Measurements from ENCODE around the gene SLC6A1. TPM values are rescaled to one million over a fixed set of nuclear protein-coding genes. Genes with fewer than 3 reads are reported as not detected.
A peak's percentile ranks its signal among the peaks of the same experiment; 100 is the strongest.

The SLC6A1 gene
- total RNA-seq, 1 experiment from 2014 or later: not detected

GRCh38 chr3:11057655-11058054 lies 65.1 kb downstream of the SLC6A1 start:
- no peaks in the 10 kb centered on the region for H3K4me1 ChIP-seq
- Mint-ChIP-seq H3K36me3 (ENCODE audit: insufficient read depth, unreplicated experiment) (no peaks in the 10 kb centered on the region), H3K4me3 (ENCODE audit: unreplicated experiment) (no peak overlapping the region), H3K27ac (ENCODE audit: unreplicated experiment) (no peak overlapping the region), H3K27me3 (ENCODE audit: insufficient read depth, unreplicated experiment) (peaks cover 21% of the 10 kb centered on the region), H3K9me3 (ENCODE audit: unreplicated experiment) (peaks cover 6% of the 10 kb centered on the region), H3K4me1 (ENCODE audit: low read depth, unreplicated experiment) (no peaks in the 10 kb centered on the region)
- no peak overlapping the region for H3K4me3 ChIP-seq (ENCODE audit: low read depth, low read length)
- CTCF ChIA-PET: no interaction called here
- no peak for DNase-seq
- H3K27me3 ChIP-seq (replicated peaks; ENCODE audit: control insufficient read depth, insufficient read depth, low read length): no peaks in the 10 kb centered on the region; the same call in none of the 2 replicates
- no peaks in the 10 kb centered on the region for H3K9me3 ChIP-seq
- no peaks in the 10 kb centered on the region for H3K36me3 ChIP-seq (ENCODE audit: control insufficient read depth, insufficient read depth, low read length)
- intact Hi-C loops (cut with micrococcal nuclease; ENCODE audit: unreplicated experiment): no loop called here
- no TSS peak for BruUV-seq (replicated peaks)
- TF ChIP-seq, protein P1, sequence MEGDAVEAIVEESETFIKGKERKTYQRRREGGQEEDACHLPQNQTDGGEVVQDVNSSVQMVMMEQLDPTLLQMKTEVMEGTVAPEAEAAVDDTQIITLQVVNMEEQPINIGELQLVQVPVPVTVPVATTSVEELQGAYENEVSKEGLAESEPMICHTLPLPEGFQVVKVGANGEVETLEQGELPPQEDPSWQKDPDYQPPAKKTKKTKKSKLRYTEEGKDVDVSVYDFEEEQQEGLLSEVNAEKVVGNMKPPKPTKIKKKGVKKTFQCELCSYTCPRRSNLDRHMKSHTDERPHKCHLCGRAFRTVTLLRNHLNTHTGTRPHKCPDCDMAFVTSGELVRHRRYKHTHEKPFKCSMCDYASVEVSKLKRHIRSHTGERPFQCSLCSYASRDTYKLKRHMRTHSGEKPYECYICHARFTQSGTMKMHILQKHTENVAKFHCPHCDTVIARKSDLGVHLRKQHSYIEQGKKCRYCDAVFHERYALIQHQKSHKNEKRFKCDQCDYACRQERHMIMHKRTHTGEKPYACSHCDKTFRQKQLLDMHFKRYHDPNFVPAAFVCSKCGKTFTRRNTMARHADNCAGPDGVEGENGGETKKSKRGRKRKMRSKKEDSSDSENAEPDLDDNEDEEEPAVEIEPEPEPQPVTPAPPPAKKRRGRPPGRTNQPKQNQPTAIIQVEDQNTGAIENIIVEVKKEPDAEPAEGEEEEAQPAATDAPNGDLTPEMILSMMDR (IDR thresholded peaks at IDR 0.05; ENCODE audit: insufficient read depth in 1 of 2, low read depth in 1 of 2, low read length in 1 of 2, severe bottlenecking in 1 of 2, unreplicated experiment in 1 of 2): no peak
- POLR2A ChIA-PET: no interaction called here

- H3K9me3 ChIP-seq: no peaks in the 10 kb centered on the region
- H3K4me1 Mint-ChIP-seq (ENCODE audit: low read depth, unreplicated experiment): no peaks in the 10 kb centered on the region
- TF ChIP-seq, protein P1 (IDR thresholded peaks at IDR 0.05; ENCODE audit: insufficient read depth in 1 of 2, low read depth in 1 of 2, low read length in 1 of 2, severe bottlenecking in 1 of 2, unreplicated experiment in 1 of 2): peak; percentile 63 to 67
- intact Hi-C loops (cut with micrococcal nuclease; ENCODE audit: unreplicated experiment): loop anchor here (1.0 kb wide), 2 partner anchors 108 to 301 kb away; no protein-coding TSS in a partner anchor
- no peak overlapping the region for H3K4me3 Mint-ChIP-seq (ENCODE audit: unreplicated experiment)
- no peaks in the 10 kb centered on the region for H3K36me3 Mint-ChIP-seq (ENCODE audit: insufficient read depth, unreplicated experiment)
- no peaks in the 10 kb centered on the region for H3K4me1 ChIP-seq
- CTCF ChIA-PET: interaction anchor here (1.0 to 2.2 kb wide), 2 partner anchors 115 to 301 kb away, joined by 3 to 7 read pairs; no protein-coding TSS in a partner anchor
- no peak overlapping the region for H3K4me3 ChIP-seq (ENCODE audit: low read depth, low read length)
- H3K27me3 ChIP-seq (replicated peaks; ENCODE audit: control insufficient read depth, insufficient read depth, low read length): no peaks in the 10 kb centered on the region; the same call in 1 of the 2 replicates
- no peaks in the 10 kb centered on the region for H3K36me3 ChIP-seq (ENCODE audit: control insufficient read depth, insufficient read depth, low read length)
- POLR2A ChIA-PET: no interaction called here
- peak; percentile 55 to 58 for DNase-seq
- H3K27me3 Mint-ChIP-seq (ENCODE audit: insufficient read depth, unreplicated experiment): peaks cover 18% of the 10 kb centered on the region
- no peak overlapping the region for H3K27ac Mint-ChIP-seq (ENCODE audit: unreplicated experiment)
- no TSS peak for BruUV-seq (replicated peaks)
- peaks cover 10% of the 10 kb centered on the region for H3K9me3 Mint-ChIP-seq (ENCODE audit: unreplicated experiment)
Observed at GRCh38 chr3:11059090-11059798, 66.7 kb downstream of the SLC6A1 start.

DNA sequence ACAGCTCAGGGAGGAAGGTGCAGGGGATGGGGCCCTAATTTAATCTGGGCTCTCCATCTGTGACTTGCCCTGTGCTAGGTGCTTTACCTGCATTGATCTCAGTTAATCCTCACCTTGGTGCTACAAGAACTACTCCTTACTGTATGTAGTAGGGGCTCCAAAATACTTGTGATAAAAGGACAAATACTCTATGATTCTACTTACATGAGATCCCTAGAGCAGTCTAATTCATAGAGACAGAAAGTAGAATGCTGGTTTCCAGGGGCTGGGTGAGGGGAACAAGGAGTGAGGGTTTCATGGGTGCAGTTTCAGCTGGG lies 67.2 kb downstream of the SLC6A1 start:
- H3K36me3 Mint-ChIP-seq (ENCODE audit: insufficient read depth, unreplicated experiment): no peaks in the 10 kb centered on the region
- no peak overlapping the region for H3K27ac Mint-ChIP-seq (ENCODE audit: unreplicated experiment)
- POLR2A ChIA-PET: no interaction called here
- CTCF ChIA-PET: interaction anchor here (0.6 to 2.2 kb wide), 3 partner anchors 116 to 869 kb away, joined by 3 to 7 read pairs (median 3); no protein-coding TSS in a partner anchor
- H3K4me3 ChIP-seq (ENCODE audit: low read depth, low read length): no peak overlapping the region
- BruUV-seq (replicated peaks): no TSS peak
- no peak overlapping the region for H3K4me3 Mint-ChIP-seq (ENCODE audit: unreplicated experiment)
- no peaks in the 10 kb centered on the region; the same call in 1 of the 2 replicates for H3K27me3 ChIP-seq (replicated peaks; ENCODE audit: control insufficient read depth, insufficient read depth, low read length)
- DNase-seq: no peak
- peaks cover 10% of the 10 kb centered on the region for H3K9me3 Mint-ChIP-seq (ENCODE audit: unreplicated experiment)
- intact Hi-C loops (cut with micrococcal nuclease; ENCODE audit: unreplicated experiment): loop anchor here (1.0 to 10.0 kb wide), 3 partner anchors 108 to 301 kb away; no protein-coding TSS in a partner anchor
- H3K4me1 Mint-ChIP-seq (ENCODE audit: low read depth, unreplicated experiment): no peaks in the 10 kb centered on the region
- H3K36me3 ChIP-seq (ENCODE audit: control insufficient read depth, insufficient read depth, low read length): no peaks in the 10 kb centered on the region
- peaks cover 18% of the 10 kb centered on the region for H3K27me3 Mint-ChIP-seq (ENCODE audit: insufficient read depth, unreplicated experiment)
- no peaks in the 10 kb centered on the region for H3K4me1 ChIP-seq
- H3K9me3 ChIP-seq: no peaks in the 10 kb centered on the region
- TF ChIP-seq, protein P1 (IDR thresholded peaks at IDR 0.05; ENCODE audit: insufficient read depth in 1 of 2, low read depth in 1 of 2, low read length in 1 of 2, severe bottlenecking in 1 of 2, unreplicated experiment in 1 of 2): no peak
